Common myeloid progenitor, CD34-positive (primary cell): Measurements from ENCODE around the gene CTRB1.
A peak's percentile ranks its signal among the peaks of the same experiment; 100 is the strongest.

Experiments
- CTCF ChIA-PET: fragments of 350-600 bp; sonication (Branson Sonifier 250); formaldehyde crosslinking; loops from one replicate; lab custom pipeline; 2021; ENCODE audit warnings: antibody characterized with exemption; lab: Charles Lee
- POLR2A ChIA-PET: fragments of 350-600 bp; sonication (Branson Sonifier 250); formaldehyde crosslinking; loops from one replicate; lab custom pipeline; 2021; ENCODE audit warnings: antibody characterized with exemption; lab: Charles Lee
- DNase-seq, 3 donors: peaks; one replicate each; pipeline versions ENCODE4 v3.0.0 to v3.0.0-alpha.2; 2013
- H3K27ac ChIP-seq, 2 experiments: 1 replicate in 1 of 2; 2 replicates in 1 of 2; pipeline ENCODE4 v1.7.0; 2013; ENCODE audit warnings: inconsistent platforms in 2 of 2, low read length in 2 of 2, mild to moderate bottlenecking in 2 of 2, low read depth in 1 of 2, moderate library complexity in 1 of 2; ENCODE audit not compliant: severe bottlenecking in 2 of 2, insufficient read depth in 1 of 2, poor library complexity in 1 of 2
- H3K27me3 ChIP-seq, 5 experiments: replicated peaks in 2 of 5; 1 replicate in 3 of 5; 2 replicates in 2 of 5; pipeline versions ENCODE4 v1.6.1 to v1.7.0; 2013; ENCODE audit warnings: low read length in 4 of 5, mild to moderate bottlenecking in 2 of 5, moderate library complexity in 2 of 5, inconsistent platforms in 1 of 5; ENCODE audit not compliant: insufficient read depth in 5 of 5, control insufficient read depth in 4 of 5
- H3K36me3 ChIP-seq, 4 experiments: 1 replicate in 2 of 4; 2 replicates in 2 of 4; pipeline versions ENCODE4 v1.6.1 to v1.7.0; 2013; ENCODE audit warnings: low read length in 3 of 4, control low read depth in 1 of 4, mild to moderate bottlenecking in 1 of 4; ENCODE audit not compliant: control insufficient read depth in 4 of 4, insufficient read depth in 4 of 4
- H3K4me1 ChIP-seq, 4 experiments: 1 replicate in 3 of 4; 2 replicates in 1 of 4; pipeline versions ENCODE4 v1.6.1 to v1.7.1; 2013; ENCODE audit warnings: low read length in 3 of 4, mild to moderate bottlenecking in 3 of 4, control low read depth in 1 of 4, inconsistent platforms in 1 of 4, moderate library complexity in 1 of 4; ENCODE audit not compliant: control insufficient read depth in 4 of 4, insufficient read depth in 4 of 4; ENCODE audit errors: control extremely low read depth in 1 of 4
- H3K4me3 ChIP-seq, 7 experiments: 1 replicate in 4 of 7; 2 replicates in 3 of 7; pipeline versions ENCODE4 v1.5.1 to v1.7.0; 2013; ENCODE audit warnings: mild to moderate bottlenecking in 7 of 7, low read length in 6 of 7, moderate library complexity in 6 of 7, inconsistent platforms in 2 of 7, low read depth in 2 of 7, control low read depth in 1 of 7; ENCODE audit not compliant: insufficient read depth in 4 of 7, control insufficient read depth in 1 of 7; ENCODE audit errors: extremely low read depth in 1 of 7
- H3K9me3 ChIP-seq, 5 experiments: 1 replicate in 4 of 5; 2 replicates in 1 of 5; pipeline versions ENCODE4 v1.6.1 to v1.7.1; 2013; ENCODE audit warnings: low read length in 4 of 5, mild to moderate bottlenecking in 2 of 5, inconsistent platforms in 1 of 5, low read depth in 1 of 5, moderate library complexity in 1 of 5; ENCODE audit not compliant: control insufficient read depth in 4 of 5, insufficient read depth in 2 of 5; ENCODE audit errors: control extremely low read depth in 1 of 5
- WGBS: methylation state at CpG from one replicate; pipeline ENCODE4 v1.1.5; 2013; ENCODE audit not compliant: insufficient coverage; 5-methylcytosine and 5-hydroxymethylcytosine counted together

Gene CTRB1

DNA sequence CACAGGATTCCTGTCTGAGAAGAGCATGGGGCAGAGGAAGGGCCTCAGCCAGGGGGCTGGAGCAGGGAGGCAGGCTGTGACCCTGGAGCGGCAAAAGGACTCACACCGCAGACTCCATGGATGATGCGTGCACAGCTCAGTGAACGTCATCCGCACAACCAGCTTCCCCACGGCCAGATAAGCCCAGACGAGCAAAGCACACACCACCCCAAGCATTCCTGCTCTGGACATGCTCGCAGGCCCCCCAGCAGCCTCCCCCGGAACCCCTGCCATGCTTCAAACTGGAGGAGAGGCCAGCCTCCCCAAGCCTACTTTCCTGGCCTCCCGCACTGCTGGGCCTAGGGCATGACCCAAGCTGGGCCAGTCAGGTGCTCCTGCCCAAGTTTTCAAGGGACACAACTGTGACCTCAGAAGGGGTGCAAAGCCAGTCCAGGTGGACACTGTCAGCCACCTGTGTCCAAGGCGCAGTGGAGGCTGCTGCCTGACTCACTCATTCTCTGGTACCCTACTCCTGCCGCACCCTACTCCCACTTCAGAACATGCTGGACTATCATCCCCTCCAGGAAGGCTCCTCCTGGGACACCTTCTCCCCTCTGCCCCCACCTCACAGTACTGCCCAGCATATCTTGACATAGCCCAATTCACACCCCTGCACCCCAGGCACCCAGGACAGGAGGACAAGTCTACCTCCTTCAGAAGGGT, 27.9 kb downstream of the CTRB1 start:
- 92% methylated on average over 9 of the region's 12 CpGs for WGBS
- POLR2A ChIA-PET: no interaction called here

GRCh38 chr16:75247249-75247648, 28.5 kb downstream of the CTRB1 start:
- CTCF ChIA-PET: interaction anchor here (1.0 to 2.2 kb wide), 2 partner anchors 14 to 132 kb away, joined by 3 to 9 read pairs; no protein-coding TSS in a partner anchor
- Histone ChIP-seq H3K27me3 (peaks cover 0 to 97% (median 27%) of the 10 kb centered on the region in 5 experiments), H3K9me3 (no peaks in the 10 kb centered on the region), H3K4me3 (no peak overlapping the region), H3K27ac (no peak overlapping the region), H3K4me1 (peaks cover 0 to 15% (median 13%) of the 10 kb centered on the region in 4 experiments), H3K36me3 (no peaks in the 10 kb centered on the region)
- 97% methylated on average over 13 of the region's 13 CpGs for WGBS
- no peak for DNase-seq
- POLR2A ChIA-PET: no interaction called here

More for the DNA sequence above, 27.9 kb downstream of the CTRB1 start:
- CTCF ChIA-PET: interaction anchor here (0.7 to 2.2 kb wide), 2 partner anchors 13 kb away, joined by 3 to 9 read pairs; no protein-coding TSS in a partner anchor
- no peaks in the 10 kb centered on the region for H3K9me3 ChIP-seq
- no peak overlapping the region for H3K27ac ChIP-seq
- no peak for DNase-seq
- no peaks in the 10 kb centered on the region for H3K36me3 ChIP-seq
- H3K27me3 ChIP-seq: peaks cover 0 to 96% (median 24%) of the 10 kb centered on the region in 5 experiments
- H3K4me1 ChIP-seq: peaks cover 0 to 14% (median 12%) of the 10 kb centered on the region in 4 experiments
- no peak overlapping the region for H3K4me3 ChIP-seq

DNA sequence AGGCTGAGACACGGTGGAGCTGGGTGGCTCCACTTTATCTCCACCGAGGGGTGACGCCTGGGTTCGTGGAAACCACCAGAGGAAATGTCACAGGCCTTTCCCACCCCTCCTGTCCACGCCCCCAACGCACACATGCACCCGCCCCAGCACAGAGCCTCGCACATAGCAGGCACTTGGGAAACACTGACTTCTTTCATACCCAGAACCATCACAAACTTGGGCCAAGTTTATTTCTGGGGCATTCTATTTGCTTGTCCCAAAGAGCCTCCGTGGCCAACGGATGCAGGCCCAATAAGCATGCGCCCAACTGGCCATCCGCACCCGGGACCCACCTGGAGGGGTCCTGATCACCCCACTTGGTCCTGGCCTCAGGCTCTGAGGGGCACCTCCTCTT, 29.4 kb downstream of the CTRB1 start:
- H3K4me1 ChIP-seq: peaks cover 0 to 15% (median 13%) of the 10 kb centered on the region in 4 experiments
- H3K27me3 ChIP-seq: peaks cover 0 to 97% (median 33%) of the 10 kb centered on the region in 5 experiments
- ChIA-PET CTCF (interaction anchor here (1.0 to 2.2 kb wide), 2 partner anchors 15 to 131 kb away, joined by 3 to 9 read pairs; no protein-coding TSS in a partner anchor), POLR2A (interaction anchor here (0.6 kb wide), 1 partner anchor 31 kb away, joined by 4 read pairs; no protein-coding TSS in a partner anchor)
- H3K4me3 ChIP-seq: no peak overlapping the region
- no peaks in the 10 kb centered on the region for H3K9me3 ChIP-seq
- 71% methylated on average over 11 of the region's 13 CpGs for WGBS
- H3K27ac ChIP-seq: no peak overlapping the region
- no peak for DNase-seq
- no peaks in the 10 kb centered on the region for H3K36me3 ChIP-seq

DNA sequence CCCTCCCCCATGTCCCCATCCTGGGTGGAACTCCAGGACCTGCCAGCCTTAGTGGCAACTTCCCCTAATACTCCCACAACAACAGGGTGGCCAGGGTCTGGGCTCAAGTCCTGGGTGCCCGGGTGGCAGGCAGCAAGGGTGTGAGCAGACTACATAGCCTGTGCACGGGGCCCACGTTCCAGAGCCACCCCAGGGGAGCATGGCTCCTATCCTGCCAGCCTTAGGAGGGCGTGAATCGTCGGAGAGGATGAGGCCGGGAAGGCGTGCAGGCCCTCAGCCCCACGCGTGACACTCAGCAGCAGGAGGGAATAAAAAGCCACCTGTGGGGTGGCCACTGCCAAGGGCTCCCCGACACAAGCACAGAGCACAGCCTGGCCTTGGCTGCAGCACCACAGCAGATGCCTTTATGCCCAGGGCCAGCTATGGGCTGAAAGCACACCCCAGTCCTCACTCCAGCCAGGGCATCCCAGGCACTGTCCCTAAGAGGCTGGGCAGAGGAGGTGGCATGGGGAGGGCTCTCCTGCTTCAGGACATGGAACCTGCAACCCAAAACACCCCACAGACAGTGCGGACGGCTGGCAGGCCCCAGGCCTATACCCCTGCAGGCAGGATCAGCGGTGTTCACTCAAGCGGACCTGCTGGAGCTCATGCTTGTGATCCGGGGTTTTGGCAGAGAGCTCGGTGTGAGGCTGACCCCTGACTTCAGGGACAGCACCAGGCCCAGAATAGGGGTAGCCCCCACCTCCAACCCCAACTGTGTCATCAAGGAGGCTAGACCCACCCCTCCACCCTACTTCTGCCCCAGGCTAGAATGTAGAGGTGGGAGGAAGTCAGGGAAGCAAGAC, 30.0 kb downstream of the CTRB1 start:
- Histone ChIP-seq H3K27ac (no peak overlapping the region), H3K4me3 (no peak overlapping the region), H3K27me3 (peaks cover 0 to 97% (median 30%) of the 10 kb centered on the region in 5 experiments), H3K36me3 (no peaks in the 10 kb centered on the region), H3K9me3 (no peaks in the 10 kb centered on the region), H3K4me1 (peaks cover 0 to 15% (median 13%) of the 10 kb centered on the region in 4 experiments)
- CTCF ChIA-PET: interaction anchor here (1.8 to 2.2 kb wide), 2 partner anchors 15 kb away, joined by 9 read pairs; no protein-coding TSS in a partner anchor
- WGBS: 93% methylated on average over 16 of the region's 17 CpGs
- POLR2A ChIA-PET: interaction anchor here (0.6 kb wide), 1 partner anchor 31 kb away, joined by 4 read pairs; no protein-coding TSS in a partner anchor
- no peak for DNase-seq

- Histone ChIP-seq H3K27me3 (peaks cover under 1 to 97% (median 35%) of the 10 kb centered on the region in 5 experiments), H3K4me1 (peaks cover 0 to 15% (median 13%) of the 10 kb centered on the region in 4 experiments), H3K4me3 (no peak overlapping the region), H3K27ac (no peak overlapping the region), H3K9me3 (no peaks in the 10 kb centered on the region), H3K36me3 (no peaks in the 10 kb centered on the region)
- CTCF ChIA-PET: interaction anchor here (1.8 kb wide), 1 partner anchor 16 kb away, joined by 9 read pairs; no protein-coding TSS in a partner anchor
- POLR2A ChIA-PET: no interaction called here
- WGBS: 89% methylated on average over 3 of the region's 5 CpGs
- DNase-seq: no peak
Observed at GRCh38 chr16:75249441-75249840, 30.7 kb downstream of the CTRB1 start.

DNA sequence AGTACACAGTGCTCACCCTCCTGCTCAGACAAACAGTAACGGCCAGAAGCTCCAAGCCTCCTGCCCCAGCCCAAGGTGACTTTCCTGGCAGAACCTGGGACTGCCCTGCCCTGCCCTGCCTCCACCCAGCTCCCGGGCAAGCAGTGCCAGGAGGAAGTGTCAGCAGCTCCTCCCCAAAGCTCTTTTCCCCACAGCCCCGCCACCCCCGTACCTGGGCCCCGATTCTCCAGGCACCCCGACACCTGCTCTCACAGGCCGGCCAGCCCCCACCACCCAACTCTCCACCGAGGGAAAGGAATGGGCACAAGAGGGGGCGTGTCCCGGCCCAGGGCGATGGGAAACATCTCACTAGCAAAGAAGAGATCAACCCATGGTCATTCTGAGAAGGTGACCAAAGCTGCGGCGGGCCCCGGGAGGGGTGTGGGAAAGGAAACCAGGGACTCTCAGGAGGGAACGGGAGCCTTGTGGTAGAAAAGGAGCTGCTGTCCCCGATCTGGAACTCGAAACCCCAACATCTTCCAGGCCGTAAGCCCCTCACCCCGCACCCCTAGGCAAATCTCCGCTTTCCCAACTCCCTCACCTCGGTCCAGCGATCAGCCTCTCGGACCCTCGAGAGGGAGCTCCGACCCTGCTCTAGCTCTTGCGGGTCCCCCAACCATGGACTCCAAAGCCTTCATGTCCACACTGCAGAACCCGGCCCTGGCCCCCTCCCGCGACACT, 31.5 kb downstream of the CTRB1 start:
- peak overlapping the region in 3 of 7 experiments; percentile 25 to 54 (median 36) for H3K4me3 ChIP-seq

More for the DNA sequence above, 31.5 kb downstream of the CTRB1 start:
- ChIA-PET POLR2A (interaction anchor here (0.8 kb wide), 1 partner anchor 17 kb away, joined by 3 read pairs; no protein-coding TSS in a partner anchor), CTCF (interaction anchor here (1.8 kb wide), 1 partner anchor 17 kb away, joined by 9 read pairs; no protein-coding TSS in a partner anchor)
- H3K9me3 ChIP-seq: no peaks in the 10 kb centered on the region
- 3% methylated on average over 20 of the region's 29 CpGs for WGBS
- H3K27me3 ChIP-seq: peaks cover 9 to 98% (median 38%) of the 10 kb centered on the region in 5 experiments
- no peak for DNase-seq
- H3K4me1 ChIP-seq: peaks cover 0 to 18% (median 15%) of the 10 kb centered on the region in 4 experiments
- H3K27ac ChIP-seq: no peak overlapping the region
- H3K36me3 ChIP-seq: no peaks in the 10 kb centered on the region
